IPS-NIHi7 (cell line): ENCODE data around the gene TBL1X.
"Not testable (repeated sequence)": the region's sequence is repeated elsewhere in the genome, so short reads cannot be mapped to it uniquely, and the experiment has no call there.

Experiments used
- DNase-seq: peaks from one replicate; pipeline ENCODE4 v3.0.0; 2012; ENCODE audit warnings: mixed read lengths; ENCODE audit errors: extremely low spot score

TBL1X gene

DNA sequence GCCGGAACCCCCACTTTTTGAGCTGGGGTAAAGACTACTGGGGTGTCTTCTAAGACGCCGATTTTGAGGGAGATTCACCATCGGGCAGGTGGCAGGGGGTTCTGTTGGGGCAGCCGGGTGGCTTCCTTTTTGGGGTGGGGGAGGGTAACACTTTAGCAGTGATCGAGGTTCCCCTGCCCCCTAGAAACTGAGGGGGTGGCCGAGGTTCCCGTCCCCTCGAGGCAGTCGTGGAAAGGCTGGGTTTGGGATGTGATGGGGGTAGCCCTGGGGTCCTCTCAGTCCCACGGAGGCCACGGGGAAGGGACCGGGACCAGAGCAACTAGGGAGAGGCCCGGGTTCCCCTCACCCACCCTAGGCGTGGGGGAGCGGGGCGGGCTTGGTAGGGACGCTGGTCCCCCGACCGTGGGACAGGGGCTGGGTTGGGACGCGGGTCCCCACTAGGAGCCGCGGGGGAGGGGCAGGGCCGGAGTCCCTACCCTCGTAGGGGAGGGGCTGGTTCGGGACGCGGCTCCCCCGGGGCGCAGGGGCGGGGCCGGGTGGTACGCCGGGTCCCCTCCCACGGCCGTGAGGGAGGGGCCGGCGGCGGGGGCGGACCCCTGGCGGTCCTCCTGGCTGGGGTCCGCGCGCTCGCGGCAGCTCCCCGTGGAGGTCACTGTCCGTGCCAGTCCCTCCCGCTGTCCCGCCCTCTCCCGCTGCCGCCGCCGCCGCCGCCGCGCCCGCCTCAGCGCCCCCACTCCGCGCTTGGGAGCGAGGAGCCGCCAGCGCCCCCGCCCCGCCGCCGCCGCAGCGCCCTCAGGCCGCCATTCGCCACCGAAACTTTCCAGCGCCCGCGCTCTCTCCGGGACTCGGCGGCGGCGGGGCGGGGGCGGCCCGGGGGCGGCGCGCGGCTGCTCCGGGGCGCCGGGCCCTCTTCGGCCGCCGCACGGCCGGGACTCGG lies at the start of gene TBL1X:
Gene TBL1X, plus strand, starts transcription at position 624 of the 937 bp plus-strand sequence. CDS start 188,529 bp downstream, outside the sequence.
- DNase-seq: peak; percentile 41

- DNase-seq: no peak
Observed at GRCh38 chrX:9416562-9417348, 48.1 kb upstream of the TBL1X start.

DNA sequence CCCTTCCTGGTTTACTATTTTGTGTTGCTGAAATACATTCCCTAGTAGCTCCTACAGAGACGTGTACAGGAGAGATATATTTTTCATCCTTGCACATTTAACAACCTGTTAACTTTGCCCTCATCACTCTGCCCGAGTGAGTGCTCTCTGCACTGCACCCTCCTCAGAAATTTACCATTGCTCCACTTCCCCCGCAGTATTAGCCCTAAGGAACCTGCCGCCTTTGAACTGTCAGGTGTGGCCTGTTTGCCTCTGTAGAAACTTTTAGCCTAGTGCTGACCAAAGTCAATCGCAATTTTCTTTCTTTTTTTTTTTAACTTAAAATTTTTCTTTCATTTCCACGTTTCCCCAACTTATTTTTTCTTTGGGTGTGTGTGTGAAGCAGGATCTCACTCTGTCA lies 46.6 kb upstream of the TBL1X start:
- DNase-seq: no peak

DNA sequence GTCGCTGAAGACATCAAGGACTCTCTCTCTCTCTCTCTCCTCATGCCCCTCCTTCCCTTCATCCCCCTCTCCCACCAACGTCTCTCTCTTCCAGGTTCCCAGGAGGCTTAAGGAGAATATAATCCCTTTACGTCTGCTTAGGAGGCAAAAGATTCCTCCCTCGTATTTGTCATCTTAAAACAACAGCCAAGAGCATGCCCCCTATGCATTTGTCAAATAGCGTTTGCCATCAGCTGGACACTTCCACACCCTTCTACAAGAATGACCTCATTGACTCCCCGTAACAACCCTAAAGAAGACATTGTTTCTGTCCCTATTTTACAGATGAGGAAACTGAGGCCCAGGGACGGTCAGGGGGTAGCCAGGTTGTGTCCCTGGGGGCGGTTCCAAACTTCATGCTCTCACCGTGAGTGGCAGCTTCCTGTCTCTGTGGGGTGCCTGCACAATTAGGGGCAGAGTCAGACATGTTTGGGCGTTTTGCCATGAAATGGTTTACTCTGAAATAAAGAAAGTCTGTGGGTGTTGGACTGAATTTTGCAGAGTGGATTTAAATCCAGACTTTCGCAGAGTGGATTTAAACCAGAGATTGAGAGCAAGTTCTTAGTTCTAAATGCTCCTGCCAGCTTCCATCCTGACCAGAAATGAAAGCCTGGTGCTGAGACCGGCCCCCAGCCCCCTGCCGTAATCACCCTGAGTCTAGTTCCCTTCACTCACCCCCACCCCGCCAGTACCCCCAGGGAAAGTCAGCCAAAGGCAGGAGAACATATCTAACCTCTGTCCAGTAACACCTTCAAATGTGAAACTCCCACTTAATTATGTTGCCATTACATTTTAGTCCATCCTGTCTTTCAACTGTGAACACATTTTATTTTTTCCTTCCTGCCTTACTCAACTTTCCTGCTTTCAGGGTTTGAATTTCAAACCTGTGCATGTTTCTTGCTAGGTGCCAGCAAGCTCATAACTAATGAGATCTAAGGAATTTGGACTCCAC lies 44.3 kb upstream of the TBL1X start:
- no peak for DNase-seq

- DNase-seq: no peak
Observed at GRCh38 chrX:9429767-9430166, 35.1 kb upstream of the TBL1X start.

DNA sequence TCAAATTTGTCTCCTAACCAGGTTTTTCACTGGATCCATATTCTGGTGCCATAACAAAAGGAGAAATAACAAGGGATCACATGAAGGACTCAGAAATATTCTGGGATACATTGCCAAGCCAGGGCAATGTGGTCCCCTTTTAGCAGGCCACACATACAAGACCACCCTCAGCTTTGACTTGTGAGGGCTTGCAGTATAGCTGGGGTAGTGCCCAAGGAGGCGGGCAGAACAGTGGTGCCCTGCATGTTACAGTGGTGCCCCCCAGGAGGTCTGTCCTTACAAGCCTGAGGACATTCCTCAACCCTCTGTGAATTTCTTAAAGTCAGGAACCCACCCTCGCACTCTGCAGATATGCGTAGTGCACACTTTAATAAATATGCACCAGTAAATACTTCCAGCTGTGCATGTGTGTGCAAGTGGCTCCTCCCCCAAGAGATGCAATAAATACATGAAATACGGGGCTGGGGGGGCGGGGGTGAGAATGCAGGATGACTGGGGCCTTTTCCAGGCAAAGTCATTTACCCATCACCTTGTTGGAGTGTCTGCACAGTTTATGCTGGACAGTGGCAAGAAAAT lies 34.4 kb upstream of the TBL1X start:
- no peak for DNase-seq

- DNase-seq: no peak
Observed at GRCh38 chrX:9431281-9431680, 33.6 kb upstream of the TBL1X start.

- no peak for DNase-seq
Observed at GRCh38 chrX:9433596-9433995, 31.3 kb upstream of the TBL1X start.

- DNase-seq: no peak
Observed at GRCh38 chrX:9434051-9434550, 30.8 kb upstream of the TBL1X start.

DNA sequence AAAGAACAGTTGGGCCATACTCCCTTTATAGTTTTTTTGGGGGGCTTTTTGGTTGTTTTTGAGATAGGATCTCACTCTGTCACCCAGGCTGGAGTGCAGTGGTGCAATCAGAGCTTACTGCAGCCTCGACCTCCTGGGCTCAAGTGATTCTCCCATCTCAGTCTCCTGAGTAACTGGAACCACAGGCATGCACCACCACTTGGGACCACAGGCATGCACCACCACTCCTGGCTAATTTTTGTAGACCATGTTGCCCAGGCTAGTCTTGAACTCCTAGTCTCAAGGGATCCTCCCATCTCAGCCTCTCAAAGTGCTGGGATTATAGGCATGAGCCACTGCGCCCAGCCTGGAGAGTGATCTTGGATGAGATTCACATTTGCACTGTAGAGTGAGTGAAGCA lies 29.8 kb upstream of the TBL1X start:
- DNase-seq: not testable (repeated sequence)

DNA sequence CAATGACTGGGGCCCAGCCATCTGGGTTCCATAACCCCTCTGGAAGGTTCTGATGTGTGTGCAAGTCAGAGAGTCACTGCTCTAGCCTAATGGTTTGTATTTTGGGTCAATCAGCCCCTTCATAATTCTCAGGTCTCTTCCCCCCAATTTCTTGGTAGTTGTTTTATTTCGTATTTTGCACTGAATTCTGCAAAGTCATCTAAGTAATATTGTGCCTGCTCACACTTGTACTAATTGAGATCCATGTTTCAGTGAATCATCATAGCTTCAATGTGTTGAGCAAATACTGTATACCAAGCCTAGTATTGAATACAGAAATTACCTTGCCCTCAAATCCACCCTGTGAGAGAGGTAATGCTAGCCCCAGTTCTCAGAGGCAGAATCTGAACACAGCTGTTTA lies 28.0 kb upstream of the TBL1X start:
- DNase-seq: no peak

DNA sequence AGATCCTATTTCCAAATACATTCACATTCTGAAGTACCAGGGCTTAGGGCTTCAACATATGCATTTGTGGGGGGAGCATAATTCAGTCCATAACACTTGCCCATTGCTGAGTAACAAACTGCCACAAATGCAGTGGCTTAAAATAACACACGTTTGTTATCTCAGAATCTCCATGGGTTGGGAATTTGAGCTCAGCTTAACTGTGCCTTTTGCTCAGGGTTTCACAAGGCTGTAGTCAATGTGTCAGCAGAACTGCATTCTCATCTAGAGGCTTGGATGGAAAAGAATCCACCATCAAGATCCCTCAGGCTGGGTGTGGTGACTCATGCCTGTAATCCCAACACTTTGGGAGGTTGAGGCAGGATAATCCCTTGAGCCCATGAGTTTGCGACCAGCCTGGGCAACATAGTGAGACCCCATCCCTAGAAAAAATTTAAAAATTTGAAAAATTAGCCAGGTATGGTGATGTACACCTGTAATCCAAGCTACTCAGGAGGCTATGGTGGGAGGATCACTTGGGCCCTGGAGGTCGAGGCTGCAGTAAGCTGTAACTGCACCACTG lies 25.8 kb upstream of the TBL1X start:
- no peak for DNase-seq

- DNase-seq: no peak
Observed at GRCh38 chrX:9440116-9440844, 24.6 kb upstream of the TBL1X start.

GRCh38 chrX:9442056-9442455 lies 22.8 kb upstream of the TBL1X start:
- no peak for DNase-seq

DNA sequence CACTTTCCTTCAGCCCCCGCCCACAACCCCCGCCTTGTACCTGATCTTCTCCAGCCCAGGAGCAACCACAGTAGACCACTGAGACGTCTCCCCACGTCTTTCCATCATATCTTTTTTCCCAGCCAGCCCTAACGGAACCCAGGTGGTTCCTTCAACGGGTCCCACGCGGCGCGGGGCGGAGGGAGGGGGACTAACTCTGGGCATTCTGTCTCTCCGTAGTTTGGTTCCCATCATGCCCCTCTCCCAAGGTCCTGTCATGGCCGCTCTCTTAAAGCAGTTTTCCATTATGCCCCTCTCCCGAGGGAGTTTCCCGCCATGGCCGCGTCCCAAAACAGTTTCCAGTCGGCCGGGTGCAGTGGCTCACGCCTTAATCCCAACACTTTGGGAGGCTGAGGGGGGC lies 21.5 kb upstream of the TBL1X start:
- DNase-seq: no peak

DNA sequence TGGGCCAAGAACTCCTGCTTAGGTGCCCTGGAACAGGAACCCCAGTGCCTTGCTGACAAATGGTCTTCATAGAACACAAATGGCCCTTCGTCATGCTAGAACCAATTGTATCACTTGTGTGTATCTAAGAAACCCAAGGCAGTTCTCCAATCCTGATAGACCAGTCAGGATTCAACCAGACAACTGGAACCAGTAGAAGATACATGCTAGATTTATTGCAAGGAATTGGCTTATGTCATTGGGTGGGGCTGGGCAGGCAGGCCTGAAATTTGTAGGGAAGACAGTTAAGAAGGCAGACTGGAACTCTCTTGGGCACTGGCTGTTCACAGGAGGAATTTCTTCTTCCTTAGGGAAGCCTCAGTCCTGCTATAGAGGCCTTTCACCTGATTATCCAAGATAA lies 17.0 kb upstream of the TBL1X start:
- no peak for DNase-seq

- no peak for DNase-seq
Observed at GRCh38 chrX:9456250-9457074, 8.4 kb upstream of the TBL1X start.

DNA sequence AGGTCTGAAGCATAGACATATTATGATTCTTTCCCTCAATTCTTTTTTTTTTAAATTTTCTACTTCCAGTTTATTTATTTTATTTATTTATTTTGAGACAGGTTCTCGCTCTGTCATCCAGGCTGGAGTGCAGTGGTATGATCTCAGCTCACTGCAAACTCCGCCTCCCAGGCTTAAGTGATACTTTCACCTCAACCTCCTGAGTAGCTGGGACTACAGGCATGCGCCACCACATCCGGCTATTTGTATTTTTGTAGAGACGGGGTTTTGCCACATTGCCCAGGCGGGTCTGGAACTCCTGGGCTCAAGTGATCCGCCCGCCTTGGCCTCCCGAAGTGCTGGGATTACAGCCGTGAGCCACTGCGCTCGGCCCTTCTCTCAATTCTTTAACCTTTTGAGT lies 6.8 kb upstream of the TBL1X start:
- not testable (repeated sequence) for DNase-seq

GRCh38 chrX:9458516-9459078 lies 6.3 kb upstream of the TBL1X start:
- no peak for DNase-seq
